WTC11 (cell line): ENCODE results near the gene RACGAP1. TPM values are rescaled to one million over a fixed set of nuclear protein-coding genes. Genes with fewer than 3 reads are reported as not detected.

Experiments
- ATAC-seq: fragments of 200-7000 bp; cut with Tn5 transposase; 2 replicates; pipeline ENCODE4 v1.10.0; 2021; ENCODE audit warnings: mild to moderate bottlenecking, moderate library complexity
- CTCF ChIA-PET: fragments of 300-600 bp; sonication (Branson Sonifier 250); formaldehyde crosslinking; loops from one replicate; lab custom pipeline; 2021; ENCODE audit warnings: antibody characterized with exemption; lab: Charles Lee
- POLR2A ChIA-PET: fragments of 350-600 bp; sonication (Branson Sonifier 250); formaldehyde crosslinking; loops from one replicate; lab custom pipeline; 2021; ENCODE audit warnings: antibody characterized with exemption; lab: Charles Lee
- DNase-seq: peaks from one replicate; pipeline ENCODE4 v3.0.0; 2021; ENCODE audit warnings: low spot score
- H3K27ac Mint-ChIP-seq: 2 replicates; pipeline ENCODE4 v1.8.0; 2021; ENCODE audit warnings: mixed read lengths
- H3K27me3 Mint-ChIP-seq: 2 replicates; pipeline ENCODE4 v1.8.0; 2021; ENCODE audit warnings: low read depth, mild to moderate bottlenecking, moderate library complexity, mixed read lengths
- H3K36me3 Mint-ChIP-seq: 2 replicates; pipeline ENCODE4 v1.8.0; 2021; ENCODE audit warnings: mixed read lengths
- H3K4me1 Mint-ChIP-seq: 2 replicates; pipeline ENCODE4 v1.8.0; 2022; ENCODE audit warnings: mixed read lengths
- H3K4me3 Mint-ChIP-seq: 2 replicates; pipeline ENCODE4 v1.8.0; 2021; ENCODE audit warnings: mild to moderate bottlenecking, moderate library complexity, mixed read lengths
- H3K9me3 Mint-ChIP-seq: 2 replicates; pipeline ENCODE4 v1.8.0; 2021; ENCODE audit warnings: mixed read lengths
- ATF1 ChIP-seq: sonication (generic); formaldehyde crosslinking; IDR thresholded peaks from 2 replicates; pipeline ENCODE4 v1.8.1; 2023; ENCODE audit warnings: mild to moderate bottlenecking, moderate library complexity, missing genetic modification reagents
- CBFB ChIP-seq: sonication (generic); formaldehyde crosslinking; IDR thresholded peaks from 2 replicates; pipeline ENCODE4 v1.8.1; 2022; ENCODE audit warnings: mild to moderate bottlenecking, low read depth, missing genetic modification reagents
- E2F1 ChIP-seq: sonication (generic); formaldehyde crosslinking; IDR thresholded peaks from 2 replicates; pipeline ENCODE4 v1.8.0; 2022; ENCODE audit warnings: mild to moderate bottlenecking, missing genetic modification reagents
- E2F5 ChIP-seq: sonication (generic); formaldehyde crosslinking; IDR thresholded peaks from 2 replicates; pipeline ENCODE4 v1.8.1; 2022; ENCODE audit warnings: mild to moderate bottlenecking, moderate library complexity, missing genetic modification reagents
- FOXK1 ChIP-seq: sonication (generic); formaldehyde crosslinking; IDR thresholded peaks from 2 replicates; pipeline ENCODE4 v1.8.0; 2022; ENCODE audit warnings: mild to moderate bottlenecking, moderate library complexity, missing genetic modification reagents
- GABPB1 ChIP-seq: sonication (generic); formaldehyde crosslinking; IDR thresholded peaks from 2 replicates; pipeline ENCODE4 v1.8.1; 2023; ENCODE audit warnings: mild to moderate bottlenecking, missing genetic modification reagents
- GTF2I ChIP-seq: fragments of 250-450 bp; sonication (Bioruptor Pico); conservative IDR thresholded peaks from 2 replicates; pipeline ENCODE4 v1.4.0; 2021; ENCODE audit warnings: mild to moderate bottlenecking
- JAZF1 ChIP-seq: fragments of 250-450 bp; sonication (Bioruptor Pico); IDR thresholded peaks from 2 replicates; pipeline ENCODE4 v1.9.0; 2021; ENCODE audit warnings: moderate library complexity, mild to moderate bottlenecking, inconsistent platforms
- JUN ChIP-seq: sonication (generic); formaldehyde crosslinking; IDR thresholded peaks from 2 replicates; pipeline ENCODE4 v1.8.0; 2023; ENCODE audit warnings: mild to moderate bottlenecking, missing genetic modification reagents
- MAX ChIP-seq: sonication (generic); formaldehyde crosslinking; IDR thresholded peaks from 2 replicates; pipeline ENCODE4 v1.8.0; 2022; ENCODE audit warnings: mild to moderate bottlenecking, missing genetic modification reagents
- NFATC4 ChIP-seq: fragments of 250-450 bp; sonication (Bioruptor Pico); IDR thresholded peaks from 2 replicates; pipeline ENCODE4 v1.9.0; 2021; ENCODE audit warnings: mild to moderate bottlenecking
- NFYB ChIP-seq: sonication (generic); formaldehyde crosslinking; conservative IDR thresholded peaks from 2 replicates; pipeline ENCODE4 v1.8.0; 2022; ENCODE audit warnings: low read depth, missing genetic modification reagents
- NR2C2 ChIP-seq: sonication (generic); formaldehyde crosslinking; IDR thresholded peaks from 2 replicates; pipeline ENCODE4 v1.8.0; 2022; ENCODE audit warnings: mild to moderate bottlenecking, missing genetic modification reagents
- OVOL2 ChIP-seq: fragments of 250-450 bp; sonication (Bioruptor Pico); IDR thresholded peaks from 2 replicates; pipeline ENCODE4 v1.9.0; 2021; ENCODE audit warnings: mild to moderate bottlenecking, borderline replicate concordance
- PRDM15 ChIP-seq: sonication (generic); formaldehyde crosslinking; IDR thresholded peaks from 2 replicates; pipeline ENCODE4 v1.8.0; 2022; ENCODE audit warnings: missing genetic modification reagents
- PRRX2 ChIP-seq: fragments of 250-450 bp; sonication (Bioruptor Pico); IDR thresholded peaks from 2 replicates; pipeline ENCODE4 v1.8.0; 2021; ENCODE audit warnings: mild to moderate bottlenecking
- SMAD3 ChIP-seq: sonication (generic); formaldehyde crosslinking; IDR thresholded peaks from 2 replicates; pipeline ENCODE4 v1.8.0; 2022; ENCODE audit warnings: missing genetic modification reagents, mild to moderate bottlenecking, borderline replicate concordance
- SOX15 ChIP-seq: fragments of 250-450 bp; sonication (Bioruptor Pico); IDR thresholded peaks from 2 replicates; pipeline ENCODE4 v1.9.0; 2021; ENCODE audit warnings: mild to moderate bottlenecking
- SP1 ChIP-seq: sonication (generic); formaldehyde crosslinking; conservative IDR thresholded peaks from 2 replicates; pipeline ENCODE4 v1.8.1; 2022; ENCODE audit warnings: missing genetic modification reagents
- STAT6 ChIP-seq: sonication (generic); formaldehyde crosslinking; conservative IDR thresholded peaks from 2 replicates; pipeline ENCODE4 v1.8.1; 2023; ENCODE audit warnings: mild to moderate bottlenecking, low read depth, missing genetic modification reagents, moderate library complexity
- TEAD4 ChIP-seq: sonication (generic); formaldehyde crosslinking; IDR thresholded peaks from 2 replicates; pipeline ENCODE4 v1.8.0; 2022; ENCODE audit warnings: mild to moderate bottlenecking, missing genetic modification reagents
- ZBTB43 ChIP-seq: sonication (generic); formaldehyde crosslinking; IDR thresholded peaks from 2 replicates; pipeline ENCODE4 v1.8.1; 2023; ENCODE audit warnings: mild to moderate bottlenecking, missing genetic modification reagents
- ZMAT4 ChIP-seq: fragments of 250-450 bp; sonication (Bioruptor Pico); IDR thresholded peaks from 2 replicates; pipeline ENCODE4 v1.9.0; 2021; ENCODE audit warnings: mild to moderate bottlenecking
- ZNF317 ChIP-seq: sonication (generic); formaldehyde crosslinking; IDR thresholded peaks from 2 replicates; pipeline ENCODE4 v1.8.1; 2023; ENCODE audit warnings: low read depth, mild to moderate bottlenecking, moderate library complexity, missing genetic modification reagents, borderline replicate concordance
- ZNF512 ChIP-seq: sonication (generic); formaldehyde crosslinking; IDR thresholded peaks from 2 replicates; pipeline ENCODE4 v1.8.1; 2022; ENCODE audit warnings: missing genetic modification reagents, borderline replicate concordance
- total RNA-seq: library from RNA; stranded (reverse); gene quantifications from 3 replicates; pipeline ENCODE4 v1.2.3, GENCODE V29; 2021

RACGAP1 gene
- total RNA-seq, 1 experiment from 2014 or later: 87.7 TPM

- TF ChIP-seq ATF1 (CRISPR knock-in tag) (no peak), NFYB (CRISPR knock-in tag) (no peak), NR2C2 (CRISPR knock-in tag) (no peak), GTF2I (CRISPR knock-in tag) (no peak), E2F1 (CRISPR knock-in tag) (no peak), ZBTB43 (CRISPR knock-in tag) (no peak), SOX15 (CRISPR knock-in tag) (no peak), PRDM15 (CRISPR knock-in tag) (no peak), MAX (CRISPR knock-in tag) (no peak), GABPB1 (no peak), NFATC4 (CRISPR knock-in tag) (no peak), ZMAT4 (no peak), SP1 (CRISPR knock-in tag) (no peak)
- TF ChIP-seq, all 79 proteins: peak for 0
- Mint-ChIP-seq H3K9me3 (no peaks in the 10 kb centered on the region), H3K27me3 (no peaks in the 10 kb centered on the region), H3K4me3 (no peak overlapping the region), H3K4me1 (no peaks in the 10 kb centered on the region), H3K36me3 (peaks cover 54% of the 10 kb centered on the region), H3K27ac (no peak overlapping the region)
- CTCF ChIA-PET: interaction anchor here (1.2 to 3.4 kb wide), 2 partner anchors 13 to 39 kb away, joined by 3 to 14 read pairs; no protein-coding TSS in a partner anchor
- ATAC-seq (no peak), DNase-seq (no peak)
- POLR2A ChIA-PET: no interaction called here
Observed at GRCh38 chr12:50006280-50006679, 19.0 kb downstream of the RACGAP1 start.

- POLR2A ChIA-PET: no interaction called here
- no peaks in the 10 kb centered on the region for H3K4me1 Mint-ChIP-seq
- peaks cover 61% of the 10 kb centered on the region for H3K36me3 Mint-ChIP-seq
- ATAC-seq (no peak), DNase-seq (no peak)
- H3K27me3 Mint-ChIP-seq: no peaks in the 10 kb centered on the region
- CTCF ChIA-PET: interaction anchor here (0.7 kb wide), 1 partner anchor 38 kb away, joined by 3 read pairs; no protein-coding TSS in a partner anchor
- H3K27ac Mint-ChIP-seq: no peak overlapping the region
- no peak overlapping the region for H3K4me3 Mint-ChIP-seq
- no peaks in the 10 kb centered on the region for H3K9me3 Mint-ChIP-seq
- TF ChIP-seq NR2C2 (CRISPR knock-in tag): no peak
- no peak for TF ChIP-seq E2F5 (CRISPR knock-in tag)
- no peak for TF ChIP-seq NFYB (CRISPR knock-in tag)
- TF ChIP-seq SMAD3 (CRISPR knock-in tag): no peak
- TF ChIP-seq CBFB (CRISPR knock-in tag): no peak
- TF ChIP-seq ZNF512: no peak
- TF ChIP-seq OVOL2 (CRISPR knock-in tag): no peak
- no peak for TF ChIP-seq FOXK1 (CRISPR knock-in tag)
- TF ChIP-seq STAT6 (CRISPR knock-in tag): no peak
- no peak for TF ChIP-seq JUN (CRISPR knock-in tag)
- no peak for TF ChIP-seq TEAD4
- no peak for TF ChIP-seq ZNF317 (CRISPR knock-in tag)
- TF ChIP-seq PRRX2 (CRISPR knock-in tag): no peak
- TF ChIP-seq JAZF1: no peak
Observed at GRCh38 chr12:50005175-50005574, 20.1 kb downstream of the RACGAP1 start.
